Measurements from ENCODE around the gene SPIC.
"Not testable (repeated sequence)": the region's sequence is repeated elsewhere in the genome, so short reads cannot be mapped to it uniquely, and the experiment has no call there.

Gene SPIC

DNA sequence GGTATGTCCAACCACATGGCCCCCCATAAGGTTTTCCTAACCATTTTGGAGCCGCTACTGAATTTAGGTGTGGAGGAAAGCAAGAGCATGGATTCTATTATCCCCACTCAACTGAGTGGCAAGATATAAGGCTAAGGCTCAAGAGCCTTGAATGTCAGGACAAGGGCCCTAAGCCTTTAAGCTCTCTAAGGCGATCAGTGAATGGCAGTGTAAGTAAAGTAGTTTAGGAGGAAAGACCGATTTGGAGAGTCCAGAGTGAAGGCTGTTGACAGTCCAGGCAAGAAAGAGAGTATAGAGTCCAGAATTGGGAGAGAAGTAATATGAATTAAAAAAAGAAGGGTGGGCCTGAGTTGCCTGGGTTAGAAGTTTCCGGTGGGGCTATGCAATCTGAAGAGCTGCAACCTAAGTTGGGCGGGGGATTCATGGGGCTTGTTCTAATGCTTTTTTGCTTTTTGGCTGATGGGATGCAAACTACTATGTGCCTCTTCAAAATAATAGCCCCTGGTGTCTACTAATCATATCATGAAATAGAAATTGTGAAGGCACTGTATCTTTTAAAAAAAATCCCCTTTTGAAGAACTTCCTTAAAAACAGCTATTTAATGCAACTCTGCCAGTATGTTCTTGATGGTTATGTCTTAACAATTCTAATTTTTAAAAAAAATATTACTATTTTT lies at the start of gene SPIC:
TSS of gene SPIC (plus strand) at position 626 of the 676 bp plus-strand sequence. CDS start 1,569 bp downstream, outside the sequence.
- DNase-seq (ENCODE audit: low read depth, low spot score), result no peak

DNA sequence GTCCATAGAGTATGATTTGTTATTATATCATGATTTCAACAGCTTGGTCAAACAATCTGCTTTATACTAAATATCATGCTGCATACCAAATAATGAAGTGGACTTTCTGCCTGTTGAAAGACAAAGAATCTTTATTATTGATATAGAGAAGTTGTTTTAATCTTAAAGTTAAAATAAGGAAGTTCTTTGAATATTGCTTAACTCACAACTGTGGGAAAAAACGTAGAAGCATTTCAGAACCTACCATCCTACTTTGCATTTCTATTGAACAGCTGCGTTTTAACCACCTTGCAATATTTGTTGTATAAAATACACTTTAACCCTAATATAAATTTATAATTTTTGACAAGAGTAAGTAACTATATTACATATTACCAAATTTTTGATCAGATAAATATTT lies 44.7 kb upstream of the SPIC start:
- DNase-seq (ENCODE audit: low read depth, low spot score), result no peak

DNA sequence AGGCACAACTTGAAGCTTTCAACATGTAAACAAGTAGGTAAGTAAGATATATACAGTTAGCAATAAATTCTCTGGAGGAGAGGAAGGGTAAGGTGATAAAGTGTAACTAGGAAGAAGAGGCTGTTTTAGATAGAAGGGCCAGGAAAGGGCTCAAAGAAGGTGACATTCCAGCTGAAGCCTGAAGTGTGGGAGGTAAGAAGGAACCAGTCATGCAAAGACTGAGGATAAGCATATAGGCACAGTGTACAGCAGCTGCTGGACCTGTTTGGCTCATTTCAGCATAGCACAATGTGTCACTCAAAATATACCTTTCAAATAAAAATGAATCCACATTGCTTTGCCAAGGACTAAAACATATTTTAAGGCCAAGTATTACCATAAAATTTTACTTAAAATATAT lies 39.0 kb upstream of the SPIC start:
- no peak for DNase-seq (ENCODE audit: low read depth, low spot score)

DNA sequence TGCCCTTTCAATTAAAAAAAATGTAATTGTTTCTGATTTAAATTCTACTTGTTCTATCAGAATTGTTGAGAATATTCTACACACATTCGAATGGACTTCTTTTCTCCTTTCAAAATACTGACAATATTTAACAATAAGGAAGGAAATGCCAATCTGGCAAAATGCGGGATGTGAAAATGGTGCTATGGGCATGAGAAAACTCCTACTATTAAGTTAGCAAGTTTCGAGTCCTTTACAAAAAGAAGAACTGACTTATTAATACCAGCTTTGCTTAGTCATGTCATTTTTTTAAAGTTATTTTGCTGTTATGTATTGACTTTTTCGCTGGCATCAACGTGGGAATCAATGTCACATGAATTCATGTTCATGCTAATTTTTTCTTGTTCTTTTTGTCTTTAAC lies 35.9 kb upstream of the SPIC start:
- DNase-seq (ENCODE audit: low read depth, low spot score), result no peak

DNA sequence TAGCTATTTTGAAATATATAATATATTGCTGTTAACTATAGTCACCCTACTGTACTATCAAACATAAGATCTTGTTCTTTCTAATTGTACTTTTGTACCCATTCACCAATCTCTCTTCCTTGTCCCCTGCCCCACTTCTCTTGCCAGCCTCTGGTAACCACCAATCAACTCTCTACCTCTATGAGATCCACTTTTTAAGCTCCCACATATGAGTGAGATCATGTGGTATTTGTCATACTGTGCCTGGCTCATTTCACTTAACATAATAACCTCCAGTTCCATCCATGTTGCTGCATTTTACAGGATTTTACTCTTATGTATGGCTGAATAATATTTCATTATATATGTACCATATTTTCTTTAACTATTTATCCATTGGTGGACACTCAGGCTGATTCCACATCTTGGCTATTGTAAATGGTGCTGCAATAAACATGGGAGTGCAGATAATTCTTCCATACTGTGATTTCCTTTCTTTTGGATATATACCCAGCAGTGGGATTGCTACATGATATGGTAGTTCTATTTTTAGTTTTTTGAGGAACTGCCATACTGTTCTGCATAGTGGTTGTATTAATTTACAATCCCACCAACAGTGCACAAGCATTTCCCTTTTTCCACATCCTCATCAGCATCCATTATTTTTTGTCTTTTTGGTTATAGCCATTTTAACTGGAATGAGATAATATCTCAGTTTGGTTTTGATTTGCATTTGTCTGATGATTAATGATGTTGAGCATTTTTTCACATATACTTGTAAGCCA lies 33.5 kb upstream of the SPIC start:
- DNase-seq (ENCODE audit: low read depth, low spot score), result no peak

DNA sequence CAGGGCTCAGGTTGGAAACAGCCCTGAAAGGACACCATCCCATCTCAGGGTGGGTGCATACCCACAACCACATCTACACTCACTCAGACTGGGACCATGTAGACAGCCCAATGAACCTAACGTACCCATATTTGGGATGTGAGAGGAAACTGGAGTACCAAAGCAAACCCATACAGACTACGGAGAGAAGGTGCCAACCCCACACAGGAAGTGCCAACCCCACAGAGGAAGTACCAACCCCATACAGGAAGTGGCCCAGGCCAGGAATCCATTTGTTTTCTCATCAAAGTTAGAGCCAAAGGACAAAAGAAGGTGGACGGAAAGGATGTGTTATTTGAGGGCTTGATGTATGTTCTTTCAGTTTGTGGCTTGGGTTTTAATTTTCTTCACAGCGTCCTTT lies 19.5 kb upstream of the SPIC start:
- DNase-seq (ENCODE audit: low read depth, low spot score), result no peak

DNA sequence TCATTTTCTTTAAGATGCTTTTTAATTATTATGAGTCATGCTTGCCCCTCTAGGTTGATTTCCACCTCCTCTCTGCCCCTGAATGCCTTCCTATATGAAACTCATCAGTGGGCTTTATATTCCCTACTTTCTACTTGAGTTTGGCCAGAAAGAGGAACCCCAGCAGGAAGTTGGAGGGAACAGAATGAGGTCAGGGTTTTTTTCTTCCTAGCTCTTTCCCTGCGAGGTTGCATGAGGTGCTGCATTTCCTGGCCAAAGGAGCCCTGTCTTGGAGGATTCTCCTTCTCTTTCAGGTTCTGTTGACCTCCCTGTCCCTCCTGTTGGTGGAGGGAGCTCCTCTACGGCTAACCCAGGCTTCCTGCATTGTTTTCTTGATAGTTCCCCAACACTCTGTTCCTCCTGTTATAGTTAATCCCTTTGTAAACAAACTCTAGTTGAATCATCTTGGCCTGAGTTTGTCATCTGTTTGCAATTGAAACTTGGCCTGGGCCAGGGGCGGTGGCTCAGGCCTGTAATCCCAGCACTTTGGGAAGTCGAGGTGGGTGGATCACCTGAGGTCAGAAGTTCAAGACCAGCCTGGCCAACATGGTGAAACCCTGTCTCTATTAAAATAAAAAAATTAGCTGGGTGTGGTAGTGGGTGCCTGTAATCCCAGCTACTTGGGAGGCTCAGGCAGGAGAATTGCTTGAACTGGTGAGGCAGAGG lies 15.3 kb upstream of the SPIC start:
- DNase-seq (ENCODE audit: low read depth, low spot score), result no peak

DNA sequence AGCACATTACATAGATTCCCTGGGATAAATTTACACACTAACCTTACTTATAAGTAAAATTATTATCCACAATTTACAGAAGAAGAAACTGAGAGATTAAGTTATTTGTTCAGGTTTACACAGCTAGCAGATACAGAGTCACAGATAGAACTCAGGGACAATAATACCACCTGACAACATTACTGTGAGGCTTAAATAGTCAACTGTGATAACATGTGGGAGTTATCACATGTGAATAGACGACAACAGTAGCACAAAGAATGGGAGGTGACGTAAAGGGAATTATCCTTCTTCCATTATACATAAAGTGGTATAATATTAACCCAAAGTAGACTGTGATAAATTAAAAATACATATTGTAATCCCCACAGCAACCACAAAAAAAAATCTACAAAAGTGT lies 6.2 kb upstream of the SPIC start:
- DNase-seq (ENCODE audit: low read depth, low spot score), result no peak

DNA sequence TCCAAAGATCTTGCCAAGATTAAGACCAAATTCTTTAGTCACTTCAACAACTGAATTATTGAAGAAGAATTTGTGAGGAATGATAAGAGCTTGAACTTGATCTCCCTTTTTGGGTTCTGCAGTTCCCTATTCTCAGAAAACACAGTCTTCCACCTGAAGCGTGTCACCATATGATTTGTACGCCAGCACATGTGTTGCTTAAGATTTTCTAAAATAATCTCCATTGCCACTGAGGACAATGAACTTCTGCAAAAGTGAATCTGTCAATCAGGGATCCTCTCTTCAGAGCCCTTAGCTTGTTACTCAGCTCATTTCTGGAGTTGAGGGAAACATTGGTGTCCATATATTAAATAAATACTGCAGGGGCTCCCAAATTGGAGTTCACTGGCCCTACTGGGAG lies 4.2 kb upstream of the SPIC start:
- no peak for DNase-seq (ENCODE audit: low read depth, low spot score)

DNA sequence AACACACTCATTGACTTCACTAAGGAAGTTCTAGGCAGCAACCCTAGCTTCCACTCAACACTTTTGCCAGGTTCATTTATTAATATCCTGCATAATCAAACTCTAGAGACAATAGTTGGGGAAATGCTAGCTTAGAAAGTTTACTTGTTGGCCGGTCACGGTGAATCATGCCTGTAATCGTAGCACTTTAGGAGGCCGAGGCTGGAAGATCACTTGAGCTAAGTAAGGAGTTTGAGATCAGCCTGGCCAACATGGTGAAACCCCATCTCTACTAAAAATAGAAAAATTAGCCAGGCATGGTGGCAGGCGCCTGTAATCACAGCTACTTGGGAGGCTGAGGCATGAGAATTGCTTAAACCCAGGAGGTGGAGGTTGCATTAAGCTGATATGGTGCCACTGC lies 3.3 kb upstream of the SPIC start:
- DNase-seq (ENCODE audit: low read depth, low spot score), result not testable (repeated sequence)

DNA sequence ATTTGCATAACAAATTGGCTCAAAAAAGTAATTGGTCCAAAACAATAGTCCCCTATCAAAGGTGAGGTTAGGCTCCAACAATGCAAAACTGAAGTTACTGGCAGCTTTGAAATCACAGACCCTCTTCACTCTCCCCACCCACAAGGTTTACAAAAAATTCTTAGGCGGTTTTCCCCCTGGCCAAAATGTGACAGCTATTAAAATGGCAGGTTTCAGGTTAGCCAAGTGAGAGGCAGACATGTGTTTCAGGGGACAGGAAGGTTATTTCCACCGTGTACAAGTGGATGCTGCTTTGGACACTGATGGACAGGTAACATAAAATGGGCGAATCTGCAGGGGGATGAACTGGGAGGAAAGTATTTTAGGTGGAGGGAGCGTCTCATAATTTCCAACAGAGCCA lies 888 bp upstream of the SPIC start:
- no peak for DNase-seq (ENCODE audit: low read depth, low spot score)

DNA sequence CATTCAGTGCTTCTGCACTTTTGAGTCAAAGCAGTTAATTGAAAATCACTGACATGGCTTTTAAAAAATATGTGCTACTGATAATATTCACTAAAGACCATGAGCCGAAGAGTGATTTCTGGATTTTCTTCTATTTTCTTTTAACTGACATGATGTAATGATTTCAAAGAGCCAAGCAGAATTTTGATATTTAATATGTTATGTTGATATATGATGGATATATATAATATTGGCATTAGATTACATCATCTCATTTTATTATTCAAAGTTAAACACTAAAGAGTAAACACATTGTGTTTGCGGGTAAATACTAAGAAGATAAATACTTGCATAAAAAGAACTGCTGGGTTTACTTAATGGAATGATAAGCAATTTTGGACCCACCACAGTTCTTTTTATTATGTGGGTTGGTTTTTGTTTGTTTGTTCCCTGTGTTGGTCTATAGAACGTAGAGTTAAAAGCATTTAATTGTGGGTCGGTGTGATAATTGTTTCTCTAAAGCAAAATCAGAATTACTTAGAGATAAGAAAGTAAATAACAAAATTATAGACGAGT lies 692 bp downstream of the SPIC start:
- DNase-seq (ENCODE audit: low read depth, low spot score), result no peak

DNA sequence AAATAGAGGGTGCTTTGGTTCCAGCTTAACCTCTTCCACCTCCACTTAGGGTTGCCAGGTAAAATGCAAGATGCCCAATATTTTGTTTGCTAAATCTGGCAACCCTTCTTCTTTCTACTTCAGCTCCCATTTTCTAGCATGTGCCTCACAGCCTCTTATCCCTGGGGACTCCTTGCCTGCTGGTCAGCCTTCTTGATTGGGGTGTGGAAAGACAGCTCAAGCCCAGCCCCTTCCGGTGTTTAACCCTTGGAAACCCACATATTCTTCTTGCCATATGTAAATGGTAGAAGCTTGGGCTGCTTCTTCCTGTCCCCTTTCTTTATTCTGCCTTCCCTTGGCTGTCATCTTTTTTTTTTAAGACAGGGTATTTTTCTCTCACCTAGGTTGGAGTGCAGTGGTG lies 5.7 kb downstream of the SPIC start:
- no peak for DNase-seq (ENCODE audit: low read depth, low spot score)

DNA sequence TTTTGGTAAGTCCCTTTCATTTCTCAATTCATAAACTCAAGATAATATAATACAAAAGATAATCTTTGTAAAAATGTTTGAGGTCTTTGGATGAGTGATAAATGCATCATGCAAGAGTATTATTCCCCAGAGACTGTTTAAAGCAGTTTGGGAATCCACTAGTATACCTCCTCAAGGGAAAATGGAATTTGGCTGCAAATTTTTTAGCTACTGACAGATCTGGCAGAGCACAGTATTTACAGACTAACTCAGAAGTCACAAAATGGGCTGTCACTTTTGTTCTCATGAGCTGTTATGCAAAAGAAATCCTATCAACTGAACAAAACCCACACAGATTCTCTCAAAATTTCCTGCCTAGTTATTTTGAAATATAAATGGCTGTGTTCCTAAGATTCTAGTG lies 9.9 kb downstream of the SPIC start:
- no peak for DNase-seq (ENCODE audit: low read depth, low spot score)

DNA sequence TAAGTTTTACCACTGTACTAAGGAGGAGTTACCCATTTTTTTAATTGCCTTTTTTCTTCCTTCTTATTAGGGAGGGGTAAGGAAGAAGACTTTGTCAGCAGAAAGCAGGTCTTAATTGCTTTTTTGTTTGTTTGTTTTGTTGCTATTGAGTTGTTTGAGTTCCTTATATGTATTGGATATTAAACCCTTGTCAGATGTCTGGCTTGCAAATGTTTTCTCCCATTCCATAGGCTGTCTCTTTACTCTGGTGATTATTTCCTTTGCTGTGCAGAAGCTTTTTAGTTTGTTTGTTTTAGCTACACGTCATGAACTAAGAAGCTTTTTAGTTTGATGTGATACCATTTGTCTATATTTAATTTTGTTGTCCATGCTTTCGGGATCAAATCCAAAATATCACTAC lies 13.3 kb downstream of the SPIC start:
- no peak for DNase-seq (ENCODE audit: low read depth, low spot score)

DNA sequence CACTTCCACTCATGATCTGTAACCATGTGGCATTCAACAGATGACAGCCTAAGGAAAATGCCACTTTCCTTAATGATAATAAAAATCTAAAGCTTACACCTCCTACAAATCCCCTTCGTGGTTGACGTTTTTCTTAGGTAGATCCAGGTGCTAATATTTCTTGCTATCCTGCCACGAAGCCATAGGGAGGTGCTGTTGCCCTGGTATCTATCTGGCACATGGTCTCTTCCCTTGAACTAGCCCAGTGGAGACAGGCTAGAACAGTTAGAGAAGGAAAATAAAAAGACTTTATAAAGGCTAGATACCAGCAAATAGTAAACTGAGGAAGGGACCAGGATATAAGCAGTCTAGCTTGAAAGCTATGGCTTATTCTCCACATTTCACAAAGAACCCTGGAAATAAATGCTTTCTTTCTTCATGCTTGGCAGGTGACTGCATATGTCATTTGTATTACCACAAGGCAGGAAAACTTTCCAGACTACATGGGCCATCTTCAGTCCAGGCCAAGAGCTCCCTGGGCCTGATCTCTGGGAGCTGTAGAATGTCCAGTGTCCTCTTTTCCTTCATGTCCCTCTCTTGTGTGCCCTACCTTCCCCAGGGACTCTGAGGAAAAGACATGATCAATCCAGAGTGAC lies 15.3 kb downstream of the SPIC start:
- DNase-seq (ENCODE audit: low read depth, low spot score), result no peak

DNA sequence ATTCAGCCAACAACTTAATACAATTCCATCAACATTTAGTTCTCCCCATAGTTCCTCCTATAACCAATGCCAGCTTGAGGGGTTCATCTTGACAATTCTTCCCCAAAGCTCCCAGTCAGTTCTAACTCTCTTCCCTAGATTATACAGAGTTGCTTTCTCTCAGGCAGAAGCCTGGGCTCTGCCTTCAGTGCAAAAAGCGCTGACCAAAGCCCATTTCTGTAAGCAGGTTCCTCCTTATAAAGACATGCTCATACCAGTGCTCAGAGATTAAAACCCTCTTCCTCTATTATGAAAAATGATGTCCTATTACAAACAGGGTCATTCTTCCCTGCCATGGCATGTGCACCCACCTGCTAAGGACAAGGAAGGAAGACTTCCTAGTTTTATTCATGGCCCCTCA lies 16.2 kb downstream of the SPIC start:
- no peak for DNase-seq (ENCODE audit: low read depth, low spot score)

DNA sequence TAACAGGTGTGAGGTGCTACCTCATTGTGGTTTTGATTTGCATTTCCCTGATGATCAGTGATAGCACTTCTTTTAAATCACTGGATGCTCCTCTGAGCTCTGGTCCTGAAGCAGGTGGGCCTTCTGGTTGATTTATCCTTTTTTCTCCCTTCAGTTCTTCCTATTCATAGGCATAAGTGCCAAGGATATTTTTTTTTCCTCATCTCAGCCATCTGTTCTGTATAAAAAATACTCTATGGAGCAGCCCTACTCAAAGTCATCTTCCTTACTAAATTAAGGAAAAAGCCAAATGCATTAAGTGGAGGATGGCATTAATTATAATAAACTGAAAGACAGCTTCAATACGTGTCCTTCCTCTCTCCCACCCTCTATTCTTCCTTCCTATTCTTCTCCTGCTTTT lies 18.4 kb downstream of the SPIC start:
- DNase-seq (ENCODE audit: low read depth, low spot score), result no peak

DNA sequence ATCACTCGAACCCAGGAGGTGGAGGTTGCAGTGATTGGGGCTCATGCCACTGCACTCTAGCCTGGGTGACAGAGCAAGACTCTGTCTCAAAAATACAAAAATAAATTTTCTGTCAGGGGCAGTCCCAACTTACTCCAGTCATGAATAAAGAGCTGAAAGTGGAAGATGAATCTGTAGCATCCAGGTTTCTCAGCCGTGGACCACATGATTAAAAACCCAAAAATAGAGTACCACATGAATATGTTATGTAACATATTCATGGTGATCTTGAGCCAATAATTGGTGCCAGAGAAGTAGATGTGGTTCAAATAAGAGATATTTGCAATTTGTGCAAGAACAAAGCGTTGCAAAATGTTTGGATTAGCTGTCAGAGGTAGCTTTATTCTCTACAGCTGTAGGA lies 23.1 kb downstream of the SPIC start:
- DNase-seq (ENCODE audit: low read depth, low spot score), result no peak

DNA sequence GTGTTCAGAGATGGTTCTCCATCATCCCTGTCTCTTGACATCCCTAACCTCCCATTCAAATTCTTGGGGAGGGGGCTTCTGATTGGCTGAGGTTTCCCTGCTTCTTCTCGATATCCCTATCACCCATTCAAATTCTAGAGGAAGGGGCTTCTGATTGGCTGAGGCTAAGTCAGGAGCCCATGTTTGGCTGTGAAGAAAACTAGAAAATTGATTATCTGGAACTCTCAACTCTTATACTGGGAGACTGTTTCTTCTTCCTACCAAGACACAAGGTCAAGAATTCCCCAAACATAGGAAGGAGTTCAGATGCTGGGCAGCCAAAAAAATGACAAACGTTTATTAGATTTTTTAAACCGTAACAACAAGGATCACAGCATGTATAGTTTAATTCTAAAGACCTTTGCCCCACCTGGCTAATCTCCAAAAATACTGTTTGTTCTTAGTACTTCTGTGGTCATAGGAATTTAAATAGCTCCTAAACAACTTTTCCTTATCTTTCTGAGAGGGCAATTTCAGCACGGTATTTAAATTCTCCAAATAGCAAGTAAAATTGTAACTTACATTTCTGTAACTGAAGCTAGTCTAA lies 26.4 kb downstream of the SPIC start:
- DNase-seq (ENCODE audit: low read depth, low spot score), result no peak

DNA sequence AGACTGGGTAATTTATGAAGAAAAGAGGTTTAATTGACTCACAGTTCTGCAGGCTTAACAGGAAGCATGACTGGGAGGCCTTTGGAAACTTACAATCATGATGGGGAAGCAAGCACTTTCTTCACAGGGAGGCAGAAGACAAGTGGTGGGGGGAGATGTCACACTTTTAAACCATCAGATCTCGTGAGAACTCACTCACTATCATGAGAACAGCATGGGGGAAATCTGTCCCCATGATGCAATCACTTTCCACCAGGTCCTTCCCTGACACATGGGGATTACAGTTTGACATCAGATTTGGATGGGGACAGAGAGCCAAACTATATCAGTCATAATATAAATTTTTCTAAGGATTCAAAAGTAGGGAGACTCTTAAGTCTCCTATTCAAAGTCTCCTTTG lies 46.0 kb downstream of the SPIC start:
- no peak for DNase-seq (ENCODE audit: low read depth, low spot score)

DNA sequence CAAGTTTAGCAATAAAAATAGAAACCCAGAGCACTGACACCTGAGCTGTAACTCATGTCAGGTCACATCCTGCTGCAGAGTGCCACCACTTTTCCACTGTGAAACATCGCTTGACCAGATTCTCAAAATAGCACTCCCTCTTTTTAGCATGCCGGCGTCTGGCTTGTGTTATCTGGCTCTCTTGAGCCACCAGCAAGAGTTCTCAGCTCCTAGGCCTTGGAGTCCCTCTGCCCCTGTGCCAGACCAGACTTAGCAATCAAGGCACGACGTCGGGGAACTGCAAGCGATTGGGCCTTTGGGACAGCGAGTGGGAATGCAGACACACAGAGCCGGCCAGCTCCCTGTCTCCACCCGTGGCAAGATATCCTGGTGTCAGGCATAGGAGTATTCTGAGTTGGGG lies 52.5 kb downstream of the SPIC start:
- DNase-seq (ENCODE audit: low read depth, low spot score), result no peak
